Kidney epithelial cell (primary cell): ENCODE data around the gene STARD13. TPM values are rescaled to one million over a fixed set of nuclear protein-coding genes. Genes with fewer than 3 reads are reported as not detected.

Source experiments
- DNase-seq: peaks from one replicate; pipeline ENCODE4 v3.0.0-alpha.2; 2010; ENCODE audit warnings: low read depth
- H3K27me3 ChIP-seq: 2 replicates; pipeline ENCODE4 v1.6.0; 2011; ENCODE audit warnings: low read length; ENCODE audit not compliant: control insufficient read depth, insufficient read depth
- H3K36me3 ChIP-seq: 2 replicates; pipeline ENCODE4 v1.5.1; 2011; ENCODE audit warnings: low read length; ENCODE audit not compliant: control insufficient read depth, insufficient read depth
- H3K4me3 ChIP-seq: 2 replicates; pipeline ENCODE4 v1.5.1; 2011; ENCODE audit warnings: low read depth, mild to moderate bottlenecking, control low read depth, low read length
- total RNA-seq: library from RNA; depleted of rRNA; stranded (reverse); fragments of >200 nt; gene quantifications from 2 replicates; pipeline ENCODE4 v1.2.3, GENCODE V29; 2015
- TF ChIP-seq, protein P1 (sequence below): IDR thresholded peaks from 2 replicates; pipeline ENCODE4 v1.5.1; 2011; ENCODE audit warnings: mild to moderate bottlenecking, moderate library complexity, low read length, control low read depth, inconsistent platforms; ENCODE audit not compliant: insufficient read depth, poor library complexity, severe bottlenecking

STARD13 gene
- total RNA-seq, 1 donor from 2014 or later: 10.1 TPM

- H3K4me3 ChIP-seq: no peak overlapping the region
- H3K36me3 ChIP-seq: no peaks in the 10 kb centered on the region
- DNase-seq: no peak
- TF ChIP-seq, protein P1, sequence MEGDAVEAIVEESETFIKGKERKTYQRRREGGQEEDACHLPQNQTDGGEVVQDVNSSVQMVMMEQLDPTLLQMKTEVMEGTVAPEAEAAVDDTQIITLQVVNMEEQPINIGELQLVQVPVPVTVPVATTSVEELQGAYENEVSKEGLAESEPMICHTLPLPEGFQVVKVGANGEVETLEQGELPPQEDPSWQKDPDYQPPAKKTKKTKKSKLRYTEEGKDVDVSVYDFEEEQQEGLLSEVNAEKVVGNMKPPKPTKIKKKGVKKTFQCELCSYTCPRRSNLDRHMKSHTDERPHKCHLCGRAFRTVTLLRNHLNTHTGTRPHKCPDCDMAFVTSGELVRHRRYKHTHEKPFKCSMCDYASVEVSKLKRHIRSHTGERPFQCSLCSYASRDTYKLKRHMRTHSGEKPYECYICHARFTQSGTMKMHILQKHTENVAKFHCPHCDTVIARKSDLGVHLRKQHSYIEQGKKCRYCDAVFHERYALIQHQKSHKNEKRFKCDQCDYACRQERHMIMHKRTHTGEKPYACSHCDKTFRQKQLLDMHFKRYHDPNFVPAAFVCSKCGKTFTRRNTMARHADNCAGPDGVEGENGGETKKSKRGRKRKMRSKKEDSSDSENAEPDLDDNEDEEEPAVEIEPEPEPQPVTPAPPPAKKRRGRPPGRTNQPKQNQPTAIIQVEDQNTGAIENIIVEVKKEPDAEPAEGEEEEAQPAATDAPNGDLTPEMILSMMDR: no peak
- no peaks in the 10 kb centered on the region for H3K27me3 ChIP-seq
Measured at GRCh38 chr13:33303855-33304597, 18.5 kb upstream of the STARD13 start.

- H3K4me3 ChIP-seq: no peak overlapping the region
- TF ChIP-seq, protein P1: no peak
- no peak for DNase-seq
Measured at GRCh38 chr13:33299626-33300025, 14.1 kb upstream of the STARD13 start.

DNA sequence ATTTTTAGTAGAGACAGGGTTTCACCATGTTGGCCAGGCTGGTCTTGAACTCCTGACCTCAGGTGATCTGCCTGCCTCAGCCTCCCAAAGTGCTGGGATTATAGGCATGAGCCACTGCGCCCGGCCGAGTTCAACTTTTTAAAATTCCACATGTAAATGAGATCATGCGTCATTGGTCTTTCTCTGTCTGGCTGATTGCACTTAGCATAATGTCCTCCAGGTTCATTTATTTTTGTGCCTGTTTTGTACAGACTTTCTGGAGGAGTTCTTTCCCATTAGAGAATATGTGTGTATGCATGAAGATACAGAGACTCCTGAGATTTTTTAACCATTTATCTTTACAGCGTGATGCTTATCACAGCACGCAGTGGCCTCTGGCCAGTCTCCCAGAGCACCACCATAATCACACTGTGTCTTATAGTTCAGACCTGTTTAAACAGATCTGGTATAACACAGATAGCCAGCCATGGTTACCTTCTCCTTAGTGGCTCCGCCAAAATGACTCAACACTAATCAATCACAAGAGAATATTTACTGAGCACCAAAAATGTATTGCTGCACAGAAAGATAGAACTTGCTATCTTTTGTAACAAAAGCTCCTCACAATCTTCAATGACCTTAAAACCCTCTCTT is 11.4 kb upstream of the STARD13 start:
- Histone ChIP-seq H3K36me3 (no peaks in the 10 kb centered on the region), H3K27me3 (no peaks in the 10 kb centered on the region), H3K4me3 (no peak overlapping the region)
- no peak for DNase-seq
- TF ChIP-seq, protein P1: no peak

More at GRCh38 chr13:33299626-33300025, 14.1 kb upstream of the STARD13 start:
- Histone ChIP-seq H3K36me3 (no peaks in the 10 kb centered on the region), H3K27me3 (no peaks in the 10 kb centered on the region)

- TF ChIP-seq, protein P1: no peak
- Histone ChIP-seq H3K27me3 (no peaks in the 10 kb centered on the region), H3K36me3 (no peaks in the 10 kb centered on the region), H3K4me3 (no peak overlapping the region)
- no peak for DNase-seq
Measured at GRCh38 chr13:33292712-33293111, 7.2 kb upstream of the STARD13 start.

- Histone ChIP-seq H3K4me3 (no peak overlapping the region), H3K27me3 (no peaks in the 10 kb centered on the region), H3K36me3 (no peaks in the 10 kb centered on the region)
- DNase-seq: no peak
- TF ChIP-seq, protein P1: no peak
Measured at GRCh38 chr13:33290421-33290965, 4.9 kb upstream of the STARD13 start.
